Breast epithelium (tissue), 4 donors: ENCODE measurements around the gene RABGAP1L. TPM values are rescaled to one million over a fixed set of nuclear protein-coding genes. Genes with fewer than 3 reads are reported as not detected.
"Not testable (repeated sequence)": the region's sequence is repeated elsewhere in the genome, so short reads cannot be mapped to it uniquely, and the experiment has no call there.

Experiments
- DNase-seq, 2 donors: peaks; one replicate each; pipeline ENCODE4 v3.0.0-alpha.2; 2019; ENCODE audit warnings: low spot score in 2 of 2
- H3K27ac ChIP-seq, 2 donors: fragments of 200-600 bp; sonication (generic) in 1 of 2; one replicate each; pipeline ENCODE4 v1.5.1; 2016 to 2019; ENCODE audit warnings: mild to moderate bottlenecking in 1 of 2
- H3K27me3 ChIP-seq, 2 donors: fragments of 200-600 bp; sonication (generic) in 1 of 2; one replicate each; pipeline versions ENCODE4 v1.5.1 to v1.6.0; 2017 to 2019; ENCODE audit warnings: control low read depth in 1 of 2, mild to moderate bottlenecking in 1 of 2
- H3K36me3 ChIP-seq: fragments of 200-600 bp; one replicate; pipeline ENCODE4 v1.5.1; 2019
- H3K4me1 ChIP-seq, 2 donors: fragments of 200-600 bp; sonication (generic); one replicate each; pipeline ENCODE4 v1.5.1; 2016 to 2019; ENCODE audit warnings: control low read depth in 1 of 2
- H3K4me3 ChIP-seq, 3 donors: fragments of 200-600 bp; sonication (generic); 1 replicate in 2 of 3; 2 replicates in 1 of 3; pipeline ENCODE4 v1.5.1; 2016 to 2019; ENCODE audit warnings: mild to moderate bottlenecking in 3 of 3, moderate library complexity in 2 of 3
- H3K9me3 ChIP-seq, 2 donors: fragments of 200-600 bp; sonication (generic) in 1 of 2; one replicate each; pipeline ENCODE4 v1.5.1; 2016 to 2019; ENCODE audit warnings: control low read depth in 1 of 2
- POLR2A ChIP-seq: fragments of 450-650 bp; IDR thresholded peaks from one replicate; pipeline ENCODE4 v1.6.1; 2016; ENCODE audit warnings: antibody characterized with exemption, mild to moderate bottlenecking, moderate library complexity
- POLR2AphosphoS5 ChIP-seq, 3 donors: sonication (generic); formaldehyde crosslinking; IDR thresholded peaks; one replicate each; pipeline ENCODE4 v1.6.1; 2017; ENCODE audit warnings: antibody characterized with exemption in 3 of 3
- intact Hi-C: fragments of 100-400 bp; cut with DNase I; formaldehyde crosslinking; loops from one replicate; pipeline ENCODE4 v1.15.1; 2023; ENCODE audit warnings: low total_unique reads
- total RNA-seq, 3 donors: library from RNA; depleted of rRNA; stranded (reverse); fragments of >200 nt; gene quantifications; one replicate each; pipeline ENCODE4 v1.1.0, GENCODE V29; 2016
- TF ChIP-seq, protein P1 (sequence below), 3 donors: fragments of 450-650 bp; IDR thresholded peaks; one replicate each; pipeline ENCODE4 v1.5.1; 2016 to 2017; ENCODE audit warnings: antibody characterized with exemption in 3 of 3, mild to moderate bottlenecking in 3 of 3, moderate library complexity in 3 of 3

RABGAP1L gene
- total RNA-seq, 3 donors from 2014 or later, result 41.3 to 83.7 (median 49.5) TPM

DNA sequence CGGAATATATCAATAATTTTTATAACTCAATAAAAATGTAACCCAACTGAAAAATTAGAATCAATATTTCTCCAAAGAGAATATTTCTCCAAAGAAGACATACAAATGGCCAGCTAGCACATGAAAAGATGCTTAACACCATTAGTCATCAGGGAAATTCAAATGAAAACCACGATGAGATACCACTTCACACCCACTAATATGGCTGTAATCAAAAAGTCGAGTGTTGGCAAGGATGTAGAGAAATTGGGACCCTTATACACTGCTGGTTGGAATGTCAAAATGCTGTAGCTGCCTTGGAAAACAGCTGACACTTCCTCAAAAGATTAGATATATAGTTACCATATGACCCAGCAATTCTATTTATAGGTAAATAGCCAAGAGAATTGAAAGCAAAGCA lies 421.5 kb downstream of the RABGAP1L start:
- Histone ChIP-seq H3K4me3 (no peak overlapping the region), H3K27me3 (no peaks in the 10 kb centered on the region), H3K36me3 (no peaks in the 10 kb centered on the region), H3K4me1 (no peaks in the 10 kb centered on the region), H3K9me3 (peaks cover 4 to 10% of the 10 kb centered on the region in 2 donors), H3K27ac (no peak overlapping the region)
- no peak for DNase-seq
- intact Hi-C loops, result no loop called here
- TF ChIP-seq, protein P1, sequence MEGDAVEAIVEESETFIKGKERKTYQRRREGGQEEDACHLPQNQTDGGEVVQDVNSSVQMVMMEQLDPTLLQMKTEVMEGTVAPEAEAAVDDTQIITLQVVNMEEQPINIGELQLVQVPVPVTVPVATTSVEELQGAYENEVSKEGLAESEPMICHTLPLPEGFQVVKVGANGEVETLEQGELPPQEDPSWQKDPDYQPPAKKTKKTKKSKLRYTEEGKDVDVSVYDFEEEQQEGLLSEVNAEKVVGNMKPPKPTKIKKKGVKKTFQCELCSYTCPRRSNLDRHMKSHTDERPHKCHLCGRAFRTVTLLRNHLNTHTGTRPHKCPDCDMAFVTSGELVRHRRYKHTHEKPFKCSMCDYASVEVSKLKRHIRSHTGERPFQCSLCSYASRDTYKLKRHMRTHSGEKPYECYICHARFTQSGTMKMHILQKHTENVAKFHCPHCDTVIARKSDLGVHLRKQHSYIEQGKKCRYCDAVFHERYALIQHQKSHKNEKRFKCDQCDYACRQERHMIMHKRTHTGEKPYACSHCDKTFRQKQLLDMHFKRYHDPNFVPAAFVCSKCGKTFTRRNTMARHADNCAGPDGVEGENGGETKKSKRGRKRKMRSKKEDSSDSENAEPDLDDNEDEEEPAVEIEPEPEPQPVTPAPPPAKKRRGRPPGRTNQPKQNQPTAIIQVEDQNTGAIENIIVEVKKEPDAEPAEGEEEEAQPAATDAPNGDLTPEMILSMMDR (IDR thresholded peaks at IDR 0.05), result no peak
- TF ChIP-seq POLR2AphosphoS5 (IDR thresholded peaks at IDR 0.05) (no peak), POLR2A (no peak)

DNA sequence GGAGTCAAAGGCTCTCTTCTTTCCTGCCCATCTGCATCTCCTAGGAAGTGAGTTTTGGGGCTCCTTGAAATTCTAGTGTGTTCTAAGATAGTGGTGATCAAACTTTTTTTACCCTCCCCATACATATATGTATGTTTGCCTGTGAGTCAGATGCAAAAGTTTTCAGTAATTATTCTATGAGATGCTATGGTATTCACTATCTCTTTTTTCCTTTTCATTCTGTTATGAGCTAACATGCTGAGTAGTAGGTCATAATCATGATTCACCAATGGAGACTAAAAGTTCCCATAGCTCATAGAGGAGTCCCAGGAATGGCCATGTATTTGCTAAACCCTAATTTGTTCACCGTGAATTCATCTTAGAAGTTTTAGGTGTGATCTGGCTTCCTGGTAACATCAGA lies 424.0 kb downstream of the RABGAP1L start:
- no peak for DNase-seq
- Histone ChIP-seq H3K27me3 (no peaks in the 10 kb centered on the region), H3K9me3 (peaks cover 4 to 6% of the 10 kb centered on the region in 2 donors), H3K27ac (no peak overlapping the region), H3K4me1 (no peaks in the 10 kb centered on the region), H3K4me3 (no peak overlapping the region), H3K36me3 (no peaks in the 10 kb centered on the region)
- intact Hi-C loops, result no loop called here
- TF ChIP-seq, protein P1 (IDR thresholded peaks at IDR 0.05), result no peak
- no peak for TF ChIP-seq POLR2AphosphoS5 (IDR thresholded peaks at IDR 0.05)
- TF ChIP-seq POLR2A, result no peak

DNA sequence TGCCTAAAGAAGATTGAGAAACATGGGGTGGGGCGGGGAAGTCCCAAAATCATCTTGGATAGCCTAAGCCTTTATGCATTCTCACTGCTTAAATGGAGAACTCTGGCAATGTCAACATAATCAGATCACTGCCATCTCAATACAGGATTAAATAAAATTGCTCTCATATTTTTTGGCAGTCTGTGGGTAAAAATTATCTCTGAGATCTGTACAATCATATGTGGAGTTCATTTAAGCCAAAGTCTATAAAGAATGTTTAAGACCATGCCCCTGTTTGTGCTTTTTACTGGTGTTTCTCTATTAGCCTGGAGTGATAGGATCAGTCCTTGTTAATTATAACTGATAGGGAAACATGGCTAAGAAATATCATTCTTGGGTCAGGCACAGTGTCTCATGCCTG lies 424.8 kb downstream of the RABGAP1L start:
- Histone ChIP-seq H3K27ac (no peak overlapping the region), H3K4me3 (no peak overlapping the region), H3K36me3 (no peaks in the 10 kb centered on the region), H3K27me3 (no peaks in the 10 kb centered on the region), H3K9me3 (peaks cover 7 to 14% of the 10 kb centered on the region in 2 donors), H3K4me1 (no peaks in the 10 kb centered on the region)
- no peak for DNase-seq
- intact Hi-C loops, result no loop called here
- no peak for TF ChIP-seq POLR2AphosphoS5 (IDR thresholded peaks at IDR 0.05)
- TF ChIP-seq, protein P1 (IDR thresholded peaks at IDR 0.05), result no peak
- no peak for TF ChIP-seq POLR2A

DNA sequence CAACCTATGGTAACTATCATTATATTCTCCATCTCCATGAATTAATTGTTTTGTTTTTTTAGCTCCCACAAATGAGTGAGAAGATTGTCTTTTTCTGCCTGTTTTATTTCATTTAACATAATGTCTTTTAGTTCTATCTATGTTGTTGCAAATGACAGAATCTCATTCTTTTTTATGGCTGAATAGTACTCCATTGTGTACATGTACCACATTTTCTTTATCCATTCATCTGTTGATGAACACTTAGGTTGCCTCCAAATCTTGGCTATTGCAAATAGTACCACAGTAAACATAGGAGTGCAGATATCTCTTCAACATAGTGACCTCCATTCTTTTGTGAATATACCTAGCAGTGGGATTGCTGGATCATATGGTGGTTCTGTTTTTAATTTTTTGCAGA lies 429.3 kb downstream of the RABGAP1L start:
- intact Hi-C loops, DNase-seq, H3K27me3 ChIP-seq, H3K27ac ChIP-seq, H3K4me3 ChIP-seq, H3K4me1 ChIP-seq, H3K36me3 ChIP-seq: not testable (repeated sequence)
- H3K9me3 ChIP-seq, result peaks cover 7 to 21% of the 10 kb centered on the region in 2 donors

DNA sequence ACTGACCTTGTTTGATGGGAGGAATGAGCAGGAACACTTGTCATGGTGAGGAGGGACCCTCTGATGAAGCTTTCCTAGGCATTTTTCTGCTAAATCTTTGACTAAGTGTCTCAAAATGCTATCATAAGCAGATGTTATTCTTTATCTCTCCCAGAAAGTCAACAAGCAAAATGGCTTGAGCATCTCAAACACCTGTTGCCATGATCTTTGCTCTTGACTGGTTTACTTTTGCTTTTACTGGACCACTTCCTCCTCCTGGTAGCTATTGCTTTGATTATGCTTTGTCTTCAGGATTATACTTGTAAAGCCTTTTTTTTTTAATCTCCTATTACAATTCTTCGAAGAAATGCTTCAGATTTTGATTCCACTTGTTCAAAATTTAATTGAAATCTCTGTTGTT lies 445.9 kb downstream of the RABGAP1L start:
- H3K4me1 ChIP-seq, result no peaks in the 10 kb centered on the region
- intact Hi-C loops, result no loop called here
- TF ChIP-seq POLR2A, result no peak
- TF ChIP-seq POLR2AphosphoS5 (IDR thresholded peaks at IDR 0.05), result no peak

DNA sequence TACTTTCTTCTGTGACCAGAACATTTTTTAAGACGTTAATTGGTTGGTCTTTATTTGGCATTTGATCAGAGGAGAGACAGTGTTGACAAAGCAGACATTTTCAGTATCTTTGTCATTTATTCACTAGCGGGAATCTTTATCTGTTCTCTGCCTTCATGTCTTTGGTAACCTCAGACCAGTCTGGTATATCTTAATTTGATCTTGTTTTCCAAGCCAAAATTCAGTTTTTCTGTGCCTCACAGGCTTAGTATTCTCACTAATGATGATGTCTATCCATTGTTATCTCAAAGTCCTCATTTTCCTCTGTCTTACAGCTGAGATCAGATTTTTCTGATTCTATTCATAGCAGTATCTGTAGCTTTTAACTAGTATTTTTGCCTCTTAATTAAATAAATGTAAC lies 447.2 kb downstream of the RABGAP1L start:
- H3K4me3 ChIP-seq, result no peak overlapping the region
- intact Hi-C loops, result no loop called here
- H3K36me3 ChIP-seq, result no peaks in the 10 kb centered on the region
- H3K27me3 ChIP-seq, result no peaks in the 10 kb centered on the region
- H3K9me3 ChIP-seq, result peaks cover 0 to 8% of the 10 kb centered on the region in 2 donors
- TF ChIP-seq POLR2AphosphoS5 (IDR thresholded peaks at IDR 0.05), result no peak
- TF ChIP-seq, protein P1 (IDR thresholded peaks at IDR 0.05), result no peak
- no peak for TF ChIP-seq POLR2A
- no peaks in the 10 kb centered on the region for H3K4me1 ChIP-seq
- H3K27ac ChIP-seq, result no peak overlapping the region
- DNase-seq, result no peak

More for the DNA sequence above, 445.9 kb downstream of the RABGAP1L start:
- Histone ChIP-seq H3K9me3 (peaks cover 0 to 8% of the 10 kb centered on the region in 2 donors), H3K4me3 (no peak overlapping the region), H3K36me3 (no peaks in the 10 kb centered on the region), H3K27ac (no peak overlapping the region), H3K27me3 (no peaks in the 10 kb centered on the region)
- DNase-seq, result no peak

DNA sequence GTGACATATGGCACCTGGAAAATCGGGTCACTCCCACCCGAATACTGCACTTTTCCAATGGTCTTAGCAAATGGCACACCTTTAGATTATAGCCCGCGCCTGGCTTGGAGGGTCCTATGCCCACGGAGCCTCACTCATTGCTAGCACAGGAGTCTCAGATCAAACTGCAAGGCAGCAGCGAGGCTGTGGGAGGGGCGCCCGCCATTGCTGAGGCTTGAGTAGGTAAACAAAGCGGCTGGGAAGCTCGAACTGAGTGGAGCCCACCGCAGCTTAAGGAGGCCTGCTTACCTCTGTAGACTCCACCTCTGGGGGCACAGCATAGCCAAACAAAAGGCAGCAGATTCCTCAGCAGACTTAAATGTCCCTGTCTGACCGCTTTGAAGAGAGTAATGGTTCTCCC lies 458.6 kb downstream of the RABGAP1L start:
- H3K27me3 ChIP-seq, H3K36me3 ChIP-seq, H3K4me3 ChIP-seq, DNase-seq, intact Hi-C loops, H3K9me3 ChIP-seq, H3K27ac ChIP-seq, H3K4me1 ChIP-seq: not testable (repeated sequence)
